HEK293 (cell line): ENCODE data around the gene DCHS1.

Source experiments
- SCRT1 ChIP-seq: fragments of 450-650 bp; formaldehyde crosslinking; IDR thresholded peaks from 2 replicates; pipeline ENCODE4 v1.5.1; 2016; ENCODE audit warnings: missing biosample characterization, missing genetic modification characterization, borderline replicate concordance
- ZBTB17 ChIP-seq: fragments of 450-650 bp; formaldehyde crosslinking; IDR thresholded peaks from 2 replicates; pipeline ENCODE4 v1.5.1; 2016; ENCODE audit warnings: missing biosample characterization, missing genetic modification characterization
- ZBTB8A ChIP-seq: fragments of 450-650 bp; formaldehyde crosslinking; IDR thresholded peaks from 2 replicates; pipeline ENCODE4 v1.5.1; 2016; ENCODE audit warnings: missing biosample characterization, missing genetic modification characterization
- ZNF174 ChIP-seq: fragments of 450-650 bp; formaldehyde crosslinking; IDR thresholded peaks from 2 replicates; pipeline ENCODE4 v1.5.0; 2017; ENCODE audit warnings: missing biosample characterization, mild to moderate bottlenecking, missing genetic modification characterization
- ZNF248 ChIP-seq: fragments of 450-650 bp; formaldehyde crosslinking; IDR thresholded peaks from 2 replicates; pipeline ENCODE4 v1.5.1; 2017; ENCODE audit warnings: missing biosample characterization, missing genetic modification characterization
- ZNF292 ChIP-seq: fragments of 450-650 bp; formaldehyde crosslinking; IDR thresholded peaks from 2 replicates; pipeline ENCODE4 v1.5.1; 2016; ENCODE audit warnings: low read depth, missing biosample characterization, missing genetic modification characterization, borderline replicate concordance
- ZNF561 ChIP-seq: fragments of 450-650 bp; IDR thresholded peaks from 2 replicates; pipeline ENCODE4 v1.5.1; 2018; ENCODE audit warnings: missing biosample characterization, missing genetic modification characterization, borderline replicate concordance
- ZNF624 ChIP-seq: fragments of 450-650 bp; formaldehyde crosslinking; IDR thresholded peaks from 2 replicates; pipeline ENCODE4 v1.5.1; 2017; ENCODE audit warnings: missing biosample characterization, missing genetic modification characterization
- ZNF629 ChIP-seq: fragments of 450-650 bp; formaldehyde crosslinking; IDR thresholded peaks from 2 replicates; pipeline ENCODE4 v1.5.1; 2017; ENCODE audit warnings: missing biosample characterization, missing genetic modification characterization
- ZNF777 ChIP-seq: fragments of 450-650 bp; formaldehyde crosslinking; IDR thresholded peaks from 2 replicates; pipeline ENCODE4 v1.5.1; 2017; ENCODE audit warnings: missing biosample characterization, missing genetic modification characterization, borderline replicate concordance
- ZSCAN18 ChIP-seq: fragments of 450-650 bp; formaldehyde crosslinking; IDR thresholded peaks from 2 replicates; pipeline ENCODE4 v1.5.1; 2016; ENCODE audit warnings: missing biosample characterization, missing genetic modification characterization
- TF ChIP-seq, protein P1 (sequence below): fragments of 450-650 bp; formaldehyde crosslinking; IDR thresholded peaks from 2 replicates; pipeline ENCODE4 v1.5.1; 2016; ENCODE audit warnings: missing biosample characterization, missing genetic modification characterization

DNA sequence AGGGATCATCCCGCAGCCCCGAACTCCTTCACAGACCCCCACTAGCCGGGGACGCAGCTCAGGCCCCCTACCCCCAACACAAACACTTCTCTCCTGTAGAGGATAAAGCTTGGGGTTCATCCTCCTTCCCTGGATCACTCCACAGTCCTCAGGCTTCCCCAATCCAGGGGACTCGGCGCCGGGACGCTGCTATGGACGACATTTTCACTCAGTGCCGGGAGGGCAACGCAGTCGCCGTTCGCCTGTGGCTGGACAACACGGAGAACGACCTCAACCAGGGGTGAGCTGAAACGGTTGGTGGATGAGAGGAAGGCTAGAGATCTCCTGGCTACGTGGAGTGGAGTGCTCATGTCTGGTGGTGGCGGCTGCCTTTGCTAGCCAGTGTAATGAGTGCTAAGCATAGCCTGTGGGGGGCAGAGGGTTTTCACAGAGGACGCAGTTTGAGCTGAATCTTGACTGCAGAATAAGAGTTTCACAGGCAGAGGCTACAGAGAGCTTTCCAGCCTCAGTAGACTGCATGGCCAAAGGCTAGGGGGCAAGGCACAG lies 51.5 kb downstream of the DCHS1 start:
- TF ChIP-seq, protein P1, sequence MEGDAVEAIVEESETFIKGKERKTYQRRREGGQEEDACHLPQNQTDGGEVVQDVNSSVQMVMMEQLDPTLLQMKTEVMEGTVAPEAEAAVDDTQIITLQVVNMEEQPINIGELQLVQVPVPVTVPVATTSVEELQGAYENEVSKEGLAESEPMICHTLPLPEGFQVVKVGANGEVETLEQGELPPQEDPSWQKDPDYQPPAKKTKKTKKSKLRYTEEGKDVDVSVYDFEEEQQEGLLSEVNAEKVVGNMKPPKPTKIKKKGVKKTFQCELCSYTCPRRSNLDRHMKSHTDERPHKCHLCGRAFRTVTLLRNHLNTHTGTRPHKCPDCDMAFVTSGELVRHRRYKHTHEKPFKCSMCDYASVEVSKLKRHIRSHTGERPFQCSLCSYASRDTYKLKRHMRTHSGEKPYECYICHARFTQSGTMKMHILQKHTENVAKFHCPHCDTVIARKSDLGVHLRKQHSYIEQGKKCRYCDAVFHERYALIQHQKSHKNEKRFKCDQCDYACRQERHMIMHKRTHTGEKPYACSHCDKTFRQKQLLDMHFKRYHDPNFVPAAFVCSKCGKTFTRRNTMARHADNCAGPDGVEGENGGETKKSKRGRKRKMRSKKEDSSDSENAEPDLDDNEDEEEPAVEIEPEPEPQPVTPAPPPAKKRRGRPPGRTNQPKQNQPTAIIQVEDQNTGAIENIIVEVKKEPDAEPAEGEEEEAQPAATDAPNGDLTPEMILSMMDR (tag by site-specific recombination): peak; percentile 67; the same call in 1 of the 2 replicates
- no peak for TF ChIP-seq ZBTB8A
- TF ChIP-seq ZNF561 (tag by site-specific recombination): no peak
- no peak for TF ChIP-seq ZNF174 (tag by site-specific recombination)
- no peak for TF ChIP-seq ZNF624 (tag by site-specific recombination)
- TF ChIP-seq ZNF248 (tag by site-specific recombination): no peak
- no peak for TF ChIP-seq ZNF777 (tag by site-specific recombination)
- TF ChIP-seq SCRT1: no peak
- TF ChIP-seq ZSCAN18 (tag by site-specific recombination): no peak
- peak; percentile 54 for TF ChIP-seq ZBTB17 (tag by site-specific recombination)
- TF ChIP-seq ZNF629: no peak
- no peak for TF ChIP-seq ZNF292
